Stimulated activated naive CD4-positive, alpha-beta T cell (primary cell): ENCODE results near the gene CHST11.
A peak's percentile ranks its signal among the peaks of the same experiment; 100 is the strongest.

Source experiments
- DNase-seq, 6 experiments: peaks; one replicate each; lab custom pipeline; 2025; lab: John Stamatoyannopoulos, UW

The CHST11 gene

GRCh38 chr12:104653730-104654664 is 197.2 kb downstream of the CHST11 start:
- peak in 2 of 6 experiments; percentile 6 to 15 for DNase-seq

- DNase-seq: no peak
Observed at GRCh38 chr12:104654665-104655609, 198.2 kb downstream of the CHST11 start.

- no peak for DNase-seq
Observed at GRCh38 chr12:104656383-104656782, 199.6 kb downstream of the CHST11 start.

DNA sequence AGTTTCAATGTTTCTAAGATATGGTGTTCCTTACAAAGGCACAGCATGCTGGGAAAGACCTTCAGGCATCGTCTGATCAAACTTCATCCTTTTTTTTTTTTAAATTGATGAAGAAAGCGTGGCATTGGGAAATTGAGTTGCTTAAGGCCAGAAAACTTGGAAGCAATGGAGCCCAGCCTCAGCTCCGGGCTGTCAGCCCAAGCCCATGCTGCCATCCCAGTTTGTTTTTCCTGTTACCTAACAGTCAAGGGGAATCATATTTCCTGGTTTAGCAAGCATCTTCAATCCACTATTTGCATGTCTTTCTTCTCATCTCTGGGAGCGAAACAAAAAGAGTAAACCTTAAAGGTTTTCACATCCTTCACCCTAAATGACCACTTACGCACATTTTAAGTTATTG is 200.2 kb downstream of the CHST11 start:
- no peak for DNase-seq

DNA sequence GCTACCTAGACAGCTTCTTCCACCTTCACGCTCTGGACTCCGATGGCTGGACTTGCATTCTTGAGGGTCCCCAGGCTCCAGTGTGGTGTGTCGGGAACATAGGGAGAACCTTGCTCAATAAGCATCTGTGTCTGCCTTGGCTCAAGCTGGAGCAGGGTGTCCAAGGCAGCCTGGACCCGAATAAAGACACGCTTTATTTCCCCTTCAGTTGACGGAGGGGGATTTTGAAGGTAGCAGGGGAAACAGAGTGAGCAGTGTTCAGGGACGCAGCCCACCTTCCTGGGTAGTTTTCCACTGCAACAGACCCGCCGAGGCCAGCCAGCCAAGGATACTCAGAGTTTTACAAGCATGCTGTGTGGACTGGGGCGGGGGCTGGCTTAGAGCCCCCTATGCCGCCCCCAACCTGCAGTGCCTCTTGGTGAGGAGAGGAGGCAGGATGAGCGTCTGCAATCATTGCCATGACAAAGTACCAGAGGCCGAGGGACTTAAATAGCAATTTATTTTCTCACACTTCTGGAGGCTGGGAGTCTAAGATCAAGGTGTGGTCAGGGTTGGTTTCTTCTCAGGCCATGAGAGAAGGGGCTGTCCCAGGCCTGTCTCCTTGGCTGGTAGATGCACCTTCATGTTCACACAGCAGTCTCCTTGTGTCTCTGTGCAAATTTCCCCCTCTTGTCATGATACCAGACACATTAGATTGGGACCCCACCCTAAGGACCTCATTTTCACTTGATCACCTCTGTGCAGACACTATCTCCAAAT is 201.2 kb downstream of the CHST11 start:
- no peak for DNase-seq

DNA sequence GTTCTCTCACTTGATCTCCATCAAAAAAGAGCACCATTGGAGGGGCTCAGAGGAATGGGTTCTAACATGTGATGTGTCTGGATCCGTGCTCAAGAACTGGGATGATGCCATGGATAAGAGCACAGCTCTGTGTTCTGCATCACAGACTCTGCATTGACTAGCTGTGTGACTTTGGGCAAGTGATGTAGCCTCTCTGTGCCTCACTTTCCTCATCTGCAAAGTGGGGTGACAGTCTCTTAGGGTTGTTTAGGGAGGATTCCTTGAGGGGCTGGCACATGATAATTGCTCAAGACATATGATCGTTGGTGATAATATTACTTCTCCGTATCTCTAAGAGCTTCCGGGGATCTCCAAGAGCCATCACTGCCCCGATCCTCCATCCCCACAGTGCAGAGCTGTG is 202.3 kb downstream of the CHST11 start:
- DNase-seq: no peak

GRCh38 chr12:104662203-104662602 is 205.5 kb downstream of the CHST11 start:
- no peak for DNase-seq

DNA sequence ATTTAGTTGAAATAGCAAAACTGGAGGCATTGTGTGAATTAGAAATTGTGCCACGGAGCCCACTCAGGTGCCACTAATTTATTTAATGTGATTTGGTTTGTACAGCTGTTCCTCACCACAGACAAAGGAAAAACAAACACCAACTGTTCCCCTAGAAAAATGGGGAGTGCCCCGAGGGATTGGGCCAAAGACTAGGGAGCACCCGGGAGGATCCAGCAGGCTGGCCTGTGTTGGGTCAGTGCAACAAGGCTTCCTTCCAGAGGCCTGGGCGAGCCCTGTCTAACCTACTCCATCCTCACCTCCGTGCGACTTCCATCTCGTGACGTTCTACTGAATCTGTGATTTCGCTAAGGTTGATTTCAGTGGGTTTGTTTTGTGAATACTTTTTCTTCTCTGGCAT is 206.2 kb downstream of the CHST11 start:
- DNase-seq: no peak

GRCh38 chr12:104664351-104664750 is 207.6 kb downstream of the CHST11 start:
- DNase-seq: no peak

- no peak for DNase-seq
Observed at GRCh38 chr12:104665296-104665695, 208.5 kb downstream of the CHST11 start.

DNA sequence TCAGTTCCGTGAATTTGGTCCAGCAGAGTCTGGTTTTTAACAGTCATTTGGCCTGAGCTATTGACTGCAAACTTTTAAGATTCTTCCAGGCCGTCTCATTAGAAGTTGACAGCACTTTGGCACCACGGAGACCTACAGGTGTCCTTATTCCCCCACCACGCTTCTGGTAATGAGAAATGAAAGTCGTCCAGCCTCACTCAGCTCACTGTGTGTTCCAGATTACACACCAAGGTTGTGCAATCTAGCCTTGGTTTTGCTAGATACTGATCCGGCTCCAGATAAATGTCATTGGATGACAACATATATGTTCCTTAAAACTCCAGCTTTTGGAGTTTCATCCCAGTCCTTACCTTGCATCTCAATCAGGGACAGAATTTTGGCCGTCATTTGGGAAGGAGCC is 210.4 kb downstream of the CHST11 start:
- no peak for DNase-seq

GRCh38 chr12:104668274-104668718 is 211.5 kb downstream of the CHST11 start:
- no peak for DNase-seq

DNA sequence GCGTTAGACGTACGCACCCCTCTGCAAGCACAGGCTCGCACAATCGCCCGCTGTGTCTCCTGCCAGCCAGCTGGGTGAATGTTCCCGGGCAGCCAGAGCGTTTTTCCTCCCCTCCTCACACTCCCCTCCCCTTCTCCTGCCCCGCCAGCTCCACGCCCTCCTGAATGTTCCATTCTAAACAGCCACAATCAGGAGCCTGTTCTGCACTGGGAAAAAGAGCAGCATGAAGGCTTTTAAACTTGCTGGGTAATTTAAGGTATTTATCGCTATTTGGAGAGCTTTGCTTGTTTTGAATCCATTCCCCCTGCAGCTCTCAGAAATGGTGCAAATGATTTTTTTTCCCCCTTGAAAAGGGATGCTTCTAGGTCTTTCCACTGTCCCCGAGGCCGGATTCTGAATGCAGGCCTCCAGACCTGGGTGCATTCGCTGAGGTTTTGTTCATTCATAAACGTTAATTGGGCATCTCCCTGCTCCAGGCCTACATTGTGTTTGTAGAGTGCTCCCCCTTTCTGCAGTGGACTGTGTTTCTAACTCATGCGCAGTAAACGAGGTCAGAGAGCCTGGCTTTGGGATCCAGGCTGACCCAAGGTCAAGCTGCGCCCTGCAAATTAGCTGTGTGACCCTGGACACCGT is 212.5 kb downstream of the CHST11 start:
- DNase-seq: no peak

DNA sequence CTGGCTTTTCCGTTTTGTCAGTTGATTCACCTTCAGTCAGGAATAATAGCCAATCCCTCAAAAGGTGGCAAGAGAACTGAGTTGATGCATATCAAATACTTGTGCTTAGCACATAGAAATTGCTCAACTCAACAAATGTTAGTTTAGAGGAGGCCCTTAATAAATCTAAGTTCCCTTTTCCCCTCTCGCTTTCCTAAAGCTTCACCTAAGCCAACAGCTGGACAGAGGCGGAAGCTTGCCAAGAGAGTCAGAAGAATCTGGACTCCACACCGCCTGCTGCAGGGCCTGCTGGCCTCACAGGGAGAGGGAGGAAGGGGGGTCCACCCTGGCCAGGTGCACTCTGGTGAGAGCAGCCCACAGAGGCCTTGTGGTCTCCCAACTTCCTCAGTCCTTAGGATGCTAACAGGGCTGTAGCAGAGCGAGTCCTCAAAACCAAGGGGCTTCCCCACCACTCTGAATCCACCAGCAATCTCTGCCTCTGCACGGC is 213.1 kb downstream of the CHST11 start:
- no peak for DNase-seq

DNA sequence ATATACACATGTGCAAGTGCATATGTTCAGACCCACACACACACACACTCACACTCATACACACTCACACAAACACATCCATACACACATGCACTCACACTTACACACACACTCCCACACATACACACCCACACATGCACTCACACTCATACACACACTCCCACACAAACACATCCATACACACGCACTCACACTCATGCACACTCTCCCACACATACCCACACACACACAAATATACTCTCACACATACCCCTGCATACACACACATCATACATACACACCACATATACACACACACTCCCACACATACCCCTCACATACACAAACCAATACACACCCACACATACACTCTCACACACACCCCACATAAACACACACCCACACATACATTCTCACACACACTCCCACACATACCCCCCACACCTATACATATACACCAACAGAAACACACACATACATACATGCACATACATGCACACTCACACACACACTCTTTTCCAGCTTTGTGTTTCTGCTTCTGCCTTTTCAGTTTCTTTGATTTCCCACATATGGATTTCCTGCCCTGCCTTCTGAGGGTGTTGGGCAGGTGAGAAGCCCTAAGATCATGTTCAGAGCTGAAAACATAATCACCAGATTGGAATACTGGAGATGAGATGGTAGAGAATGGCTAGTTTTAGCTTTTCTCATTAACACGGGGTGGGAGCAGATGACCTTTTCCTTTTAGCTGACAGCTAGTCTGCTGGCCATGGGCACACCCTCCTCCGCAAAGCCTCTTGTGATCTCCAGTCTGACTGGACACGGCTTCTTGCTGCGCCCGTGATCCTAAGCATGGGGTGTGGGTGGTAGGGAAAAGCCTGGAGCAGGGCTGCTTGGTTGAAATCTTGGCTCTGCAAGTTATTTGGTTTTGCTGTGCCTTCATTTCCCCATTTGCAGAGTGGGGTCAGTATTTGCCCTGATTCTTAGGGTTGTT is 214.0 kb downstream of the CHST11 start:
- no peak for DNase-seq

- DNase-seq: no peak
Observed at GRCh38 chr12:104671409-104672095, 214.8 kb downstream of the CHST11 start.

GRCh38 chr12:104672096-104672445 is 215.3 kb downstream of the CHST11 start:
- DNase-seq: no peak

DNA sequence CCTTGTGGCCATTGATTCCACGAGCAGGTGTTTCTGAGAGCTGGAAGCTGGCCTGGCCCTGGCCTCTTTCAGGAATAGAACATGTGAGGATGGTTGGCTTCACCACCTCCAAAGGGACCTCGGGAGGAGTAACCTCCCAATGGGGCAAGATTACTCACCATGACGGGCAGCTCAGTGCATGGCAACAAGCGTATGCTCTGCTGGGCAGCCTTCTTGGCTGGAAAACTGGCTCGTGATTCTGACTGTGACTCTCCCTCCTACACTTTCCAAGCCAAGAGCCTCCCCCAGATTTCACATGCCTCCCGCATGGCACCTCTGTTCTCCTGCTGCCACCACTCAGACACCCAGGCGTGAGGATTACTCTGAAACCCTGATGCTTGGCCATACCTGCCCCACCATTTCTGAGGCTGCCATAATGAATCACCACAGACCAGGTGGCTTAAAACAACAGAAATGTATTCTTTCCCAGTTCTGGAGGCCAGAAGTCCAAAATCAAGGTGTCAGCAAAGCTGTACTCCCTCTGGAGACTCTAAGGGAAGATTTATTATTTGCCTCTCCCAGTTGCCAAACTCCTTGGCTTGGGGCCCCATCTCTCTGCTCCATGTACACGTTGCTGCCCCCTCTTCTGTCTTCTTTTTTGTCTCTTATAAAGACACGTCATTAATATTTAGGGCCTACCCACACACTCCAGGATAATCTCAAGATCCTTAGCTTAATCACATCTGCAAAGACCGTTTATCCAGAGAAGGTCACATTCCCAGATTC is 215.9 kb downstream of the CHST11 start:
- DNase-seq: no peak

DNA sequence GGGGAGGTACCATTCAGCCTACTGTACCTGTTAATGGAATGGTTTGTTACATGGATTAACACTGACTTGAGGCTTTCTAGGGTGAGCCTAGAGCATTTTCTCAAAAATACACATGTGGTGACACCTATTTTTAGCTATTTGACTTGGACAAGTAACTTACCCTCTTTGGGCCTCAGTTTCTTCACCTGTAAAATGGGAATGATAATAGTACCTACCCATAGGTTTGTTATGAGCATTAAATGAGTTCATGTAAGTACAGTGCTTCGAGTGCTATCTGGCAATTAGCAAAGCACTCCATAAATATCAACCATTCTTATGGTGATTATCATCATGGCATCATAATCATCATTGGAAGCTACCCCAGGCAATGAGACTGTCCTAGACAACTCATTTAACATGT is 216.5 kb downstream of the CHST11 start:
- no peak for DNase-seq
